HEK293 (cell line): ENCODE data around the gene LARP1.

Experiments
- GLIS2 ChIP-seq: fragments of 450-650 bp; formaldehyde crosslinking; IDR thresholded peaks from 2 replicates; pipeline ENCODE4 v1.5.1; 2016; ENCODE audit warnings: missing biosample characterization, missing genetic modification characterization
- KLF10 ChIP-seq: fragments of 450-650 bp; IDR thresholded peaks from 2 replicates; pipeline ENCODE4 v1.5.1; 2018; ENCODE audit warnings: missing biosample characterization, mild to moderate bottlenecking, missing genetic modification characterization
- KLF16 ChIP-seq: fragments of 450-650 bp; formaldehyde crosslinking; IDR thresholded peaks from 2 replicates; pipeline ENCODE4 v1.5.1; 2017; ENCODE audit warnings: missing biosample characterization, missing genetic modification characterization
- MEIS1 ChIP-seq: sonication (generic); formaldehyde crosslinking; IDR thresholded peaks from 2 replicates; pipeline ENCODE4 v1.8.1; 2022; ENCODE audit warnings: missing genetic modification reagents, mild to moderate bottlenecking, borderline replicate concordance
- MZF1 ChIP-seq: fragments of 450-650 bp; formaldehyde crosslinking; IDR thresholded peaks from 2 replicates; pipeline ENCODE4 v1.5.1; 2017; ENCODE audit warnings: missing biosample characterization, missing genetic modification characterization, borderline replicate concordance
- OSR2 ChIP-seq: fragments of 450-650 bp; formaldehyde crosslinking; IDR thresholded peaks from 2 replicates; pipeline ENCODE4 v1.5.1; 2016; ENCODE audit warnings: missing biosample characterization, missing genetic modification characterization
- SP7 ChIP-seq: fragments of 450-650 bp; formaldehyde crosslinking; IDR thresholded peaks from 2 replicates; pipeline ENCODE4 v1.5.1; 2016; ENCODE audit warnings: missing biosample characterization, missing genetic modification characterization
- ZBTB48 ChIP-seq: fragments of 450-650 bp; formaldehyde crosslinking; IDR thresholded peaks from 2 replicates; pipeline ENCODE4 v1.5.1; 2016; ENCODE audit warnings: missing biosample characterization, missing genetic modification characterization
- ZBTB7A ChIP-seq: fragments of 450-650 bp; formaldehyde crosslinking; IDR thresholded peaks from 2 replicates; pipeline ENCODE4 v1.5.1; 2016; ENCODE audit warnings: low read depth, missing biosample characterization, missing genetic modification characterization
- ZNF202 ChIP-seq: fragments of 450-650 bp; formaldehyde crosslinking; IDR thresholded peaks from 2 replicates; pipeline ENCODE4 v1.5.1; 2016; ENCODE audit warnings: missing biosample characterization, missing genetic modification characterization, borderline replicate concordance
- ZNF366 ChIP-seq: fragments of 450-650 bp; formaldehyde crosslinking; conservative IDR thresholded peaks from 2 replicates; pipeline ENCODE4 v1.5.1; 2016; ENCODE audit warnings: missing biosample characterization, missing genetic modification characterization
- ZNF391 ChIP-seq: fragments of 450-650 bp; formaldehyde crosslinking; IDR thresholded peaks from 2 replicates; pipeline ENCODE4 v1.5.1; 2016; ENCODE audit warnings: low read depth, missing biosample characterization, missing genetic modification characterization, borderline replicate concordance
- ZNF394 ChIP-seq: fragments of 450-650 bp; formaldehyde crosslinking; IDR thresholded peaks from 2 replicates; pipeline ENCODE4 v1.5.1; 2016; ENCODE audit warnings: missing biosample characterization, missing genetic modification characterization, mild to moderate bottlenecking, moderate library complexity, borderline replicate concordance
- ZNF837 ChIP-seq: fragments of 450-650 bp; formaldehyde crosslinking; IDR thresholded peaks from 2 replicates; pipeline ENCODE4 v1.5.1; 2016; ENCODE audit warnings: missing biosample characterization, missing genetic modification characterization
- TF ChIP-seq, protein P1 (sequence below): fragments of 450-650 bp; formaldehyde crosslinking; IDR thresholded peaks from 2 replicates; pipeline ENCODE4 v1.5.1; 2016; ENCODE audit warnings: missing biosample characterization, missing genetic modification characterization
- TF ChIP-seq, protein P2 (sequence below): fragments of 450-650 bp; formaldehyde crosslinking; IDR thresholded peaks from 2 replicates; pipeline ENCODE4 v1.5.1; 2017; ENCODE audit warnings: missing biosample characterization, missing genetic modification characterization
- TF ChIP-seq, protein P3 (sequence below): fragments of 450-650 bp; formaldehyde crosslinking; IDR thresholded peaks from 2 replicates; pipeline ENCODE4 v1.5.1; 2016; ENCODE audit warnings: missing biosample characterization, missing genetic modification characterization, borderline replicate concordance
- TF ChIP-seq, protein P4 (sequence below): fragments of 450-650 bp; formaldehyde crosslinking; IDR thresholded peaks from 2 replicates; pipeline ENCODE4 v1.5.1; 2016; ENCODE audit warnings: missing biosample characterization, missing genetic modification characterization
- TF ChIP-seq, protein P5 (sequence below): fragments of 450-650 bp; formaldehyde crosslinking; IDR thresholded peaks from 2 replicates; pipeline ENCODE4 v1.5.1; 2016; ENCODE audit warnings: missing biosample characterization, missing genetic modification characterization, low read depth

The LARP1 gene

DNA sequence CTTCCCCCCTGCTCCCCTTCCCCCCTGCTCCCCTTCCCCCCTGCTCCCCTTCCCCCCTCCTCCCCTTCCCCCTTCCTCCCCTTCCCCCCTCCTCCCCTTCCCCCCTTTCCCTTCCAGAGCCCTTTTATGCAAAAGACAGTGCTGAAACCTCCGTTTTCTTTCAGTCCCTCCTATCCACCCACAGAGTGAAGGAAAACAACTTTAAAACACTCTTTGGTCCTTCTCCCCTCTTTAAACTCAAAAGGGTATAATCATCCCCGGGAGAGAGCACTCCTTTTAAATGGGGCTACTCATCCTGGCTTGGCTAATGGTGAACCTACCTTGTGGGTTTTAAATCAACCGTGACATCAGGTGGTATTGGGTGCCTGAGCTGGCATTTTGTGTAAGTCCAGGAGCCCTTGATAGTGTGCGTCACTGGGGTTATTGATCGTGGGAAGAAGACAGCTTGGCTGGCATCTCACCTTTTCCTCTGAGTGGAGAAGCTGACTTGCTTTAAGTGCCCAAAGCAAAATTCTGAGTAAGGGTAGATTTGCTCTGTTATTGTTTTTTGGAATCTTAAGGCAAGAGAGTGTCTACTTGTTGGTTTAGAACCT lies 2.7 kb downstream of the LARP1 start (continued):
- TF ChIP-seq ZBTB7A (no peak), ZNF391 (no peak), GLIS2 (tag by site-specific recombination) (no peak), ZNF366 (tag by site-specific recombination) (0 out of 2 replicates have a peak, but pooled peaks have one; percentile 35), MZF1 (tag by site-specific recombination) (peak; percentile 15; the same call in 1 of the 2 replicates), MEIS1 (CRISPR knock-in tag) (no peak), ZBTB48 (tag by site-specific recombination) (0 out of 2 replicates have a peak, but pooled peaks have one; percentile 24), KLF10 (no peak), KLF16 (tag by site-specific recombination) (no peak), ZNF837 (tag by site-specific recombination) (no peak), SP7 (tag by site-specific recombination) (peak; percentile 89), OSR2 (peak; percentile 16; the same call in 1 of the 2 replicates), ZNF394 (peak; percentile 76; the same call in 1 of the 2 replicates), ZNF202 (tag by site-specific recombination) (no peak)
- TF ChIP-seq, protein P1, sequence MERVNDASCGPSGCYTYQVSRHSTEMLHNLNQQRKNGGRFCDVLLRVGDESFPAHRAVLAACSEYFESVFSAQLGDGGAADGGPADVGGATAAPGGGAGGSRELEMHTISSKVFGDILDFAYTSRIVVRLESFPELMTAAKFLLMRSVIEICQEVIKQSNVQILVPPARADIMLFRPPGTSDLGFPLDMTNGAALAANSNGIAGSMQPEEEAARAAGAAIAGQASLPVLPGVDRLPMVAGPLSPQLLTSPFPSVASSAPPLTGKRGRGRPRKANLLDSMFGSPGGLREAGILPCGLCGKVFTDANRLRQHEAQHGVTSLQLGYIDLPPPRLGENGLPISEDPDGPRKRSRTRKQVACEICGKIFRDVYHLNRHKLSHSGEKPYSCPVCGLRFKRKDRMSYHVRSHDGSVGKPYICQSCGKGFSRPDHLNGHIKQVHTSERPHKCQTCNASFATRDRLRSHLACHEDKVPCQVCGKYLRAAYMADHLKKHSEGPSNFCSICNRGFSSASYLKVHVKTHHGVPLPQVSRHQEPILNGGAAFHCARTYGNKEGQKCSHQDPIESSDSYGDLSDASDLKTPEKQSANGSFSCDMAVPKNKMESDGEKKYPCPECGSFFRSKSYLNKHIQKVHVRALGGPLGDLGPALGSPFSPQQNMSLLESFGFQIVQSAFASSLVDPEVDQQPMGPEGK (tag by site-specific recombination): 0 out of 2 replicates have a peak, but pooled peaks have one; percentile 17
- TF ChIP-seq, protein P2, sequence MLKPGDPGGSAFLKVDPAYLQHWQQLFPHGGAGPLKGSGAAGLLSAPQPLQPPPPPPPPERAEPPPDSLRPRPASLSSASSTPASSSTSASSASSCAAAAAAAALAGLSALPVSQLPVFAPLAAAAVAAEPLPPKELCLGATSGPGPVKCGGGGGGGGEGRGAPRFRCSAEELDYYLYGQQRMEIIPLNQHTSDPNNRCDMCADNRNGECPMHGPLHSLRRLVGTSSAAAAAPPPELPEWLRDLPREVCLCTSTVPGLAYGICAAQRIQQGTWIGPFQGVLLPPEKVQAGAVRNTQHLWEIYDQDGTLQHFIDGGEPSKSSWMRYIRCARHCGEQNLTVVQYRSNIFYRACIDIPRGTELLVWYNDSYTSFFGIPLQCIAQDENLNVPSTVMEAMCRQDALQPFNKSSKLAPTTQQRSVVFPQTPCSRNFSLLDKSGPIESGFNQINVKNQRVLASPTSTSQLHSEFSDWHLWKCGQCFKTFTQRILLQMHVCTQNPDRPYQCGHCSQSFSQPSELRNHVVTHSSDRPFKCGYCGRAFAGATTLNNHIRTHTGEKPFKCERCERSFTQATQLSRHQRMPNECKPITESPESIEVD (tag by site-specific recombination): no peak
- TF ChIP-seq, protein P3, sequence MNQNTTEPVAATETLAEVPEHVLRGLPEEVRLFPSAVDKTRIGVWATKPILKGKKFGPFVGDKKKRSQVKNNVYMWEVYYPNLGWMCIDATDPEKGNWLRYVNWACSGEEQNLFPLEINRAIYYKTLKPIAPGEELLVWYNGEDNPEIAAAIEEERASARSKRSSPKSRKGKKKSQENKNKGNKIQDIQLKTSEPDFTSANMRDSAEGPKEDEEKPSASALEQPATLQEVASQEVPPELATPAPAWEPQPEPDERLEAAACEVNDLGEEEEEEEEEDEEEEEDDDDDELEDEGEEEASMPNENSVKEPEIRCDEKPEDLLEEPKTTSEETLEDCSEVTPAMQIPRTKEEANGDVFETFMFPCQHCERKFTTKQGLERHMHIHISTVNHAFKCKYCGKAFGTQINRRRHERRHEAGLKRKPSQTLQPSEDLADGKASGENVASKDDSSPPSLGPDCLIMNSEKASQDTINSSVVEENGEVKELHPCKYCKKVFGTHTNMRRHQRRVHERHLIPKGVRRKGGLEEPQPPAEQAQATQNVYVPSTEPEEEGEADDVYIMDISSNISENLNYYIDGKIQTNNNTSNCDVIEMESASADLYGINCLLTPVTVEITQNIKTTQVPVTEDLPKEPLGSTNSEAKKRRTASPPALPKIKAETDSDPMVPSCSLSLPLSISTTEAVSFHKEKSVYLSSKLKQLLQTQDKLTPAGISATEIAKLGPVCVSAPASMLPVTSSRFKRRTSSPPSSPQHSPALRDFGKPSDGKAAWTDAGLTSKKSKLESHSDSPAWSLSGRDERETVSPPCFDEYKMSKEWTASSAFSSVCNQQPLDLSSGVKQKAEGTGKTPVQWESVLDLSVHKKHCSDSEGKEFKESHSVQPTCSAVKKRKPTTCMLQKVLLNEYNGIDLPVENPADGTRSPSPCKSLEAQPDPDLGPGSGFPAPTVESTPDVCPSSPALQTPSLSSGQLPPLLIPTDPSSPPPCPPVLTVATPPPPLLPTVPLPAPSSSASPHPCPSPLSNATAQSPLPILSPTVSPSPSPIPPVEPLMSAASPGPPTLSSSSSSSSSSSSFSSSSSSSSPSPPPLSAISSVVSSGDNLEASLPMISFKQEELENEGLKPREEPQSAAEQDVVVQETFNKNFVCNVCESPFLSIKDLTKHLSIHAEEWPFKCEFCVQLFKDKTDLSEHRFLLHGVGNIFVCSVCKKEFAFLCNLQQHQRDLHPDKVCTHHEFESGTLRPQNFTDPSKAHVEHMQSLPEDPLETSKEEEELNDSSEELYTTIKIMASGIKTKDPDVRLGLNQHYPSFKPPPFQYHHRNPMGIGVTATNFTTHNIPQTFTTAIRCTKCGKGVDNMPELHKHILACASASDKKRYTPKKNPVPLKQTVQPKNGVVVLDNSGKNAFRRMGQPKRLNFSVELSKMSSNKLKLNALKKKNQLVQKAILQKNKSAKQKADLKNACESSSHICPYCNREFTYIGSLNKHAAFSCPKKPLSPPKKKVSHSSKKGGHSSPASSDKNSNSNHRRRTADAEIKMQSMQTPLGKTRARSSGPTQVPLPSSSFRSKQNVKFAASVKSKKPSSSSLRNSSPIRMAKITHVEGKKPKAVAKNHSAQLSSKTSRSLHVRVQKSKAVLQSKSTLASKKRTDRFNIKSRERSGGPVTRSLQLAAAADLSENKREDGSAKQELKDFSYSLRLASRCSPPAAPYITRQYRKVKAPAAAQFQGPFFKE: no peak
- TF ChIP-seq, protein P4, sequence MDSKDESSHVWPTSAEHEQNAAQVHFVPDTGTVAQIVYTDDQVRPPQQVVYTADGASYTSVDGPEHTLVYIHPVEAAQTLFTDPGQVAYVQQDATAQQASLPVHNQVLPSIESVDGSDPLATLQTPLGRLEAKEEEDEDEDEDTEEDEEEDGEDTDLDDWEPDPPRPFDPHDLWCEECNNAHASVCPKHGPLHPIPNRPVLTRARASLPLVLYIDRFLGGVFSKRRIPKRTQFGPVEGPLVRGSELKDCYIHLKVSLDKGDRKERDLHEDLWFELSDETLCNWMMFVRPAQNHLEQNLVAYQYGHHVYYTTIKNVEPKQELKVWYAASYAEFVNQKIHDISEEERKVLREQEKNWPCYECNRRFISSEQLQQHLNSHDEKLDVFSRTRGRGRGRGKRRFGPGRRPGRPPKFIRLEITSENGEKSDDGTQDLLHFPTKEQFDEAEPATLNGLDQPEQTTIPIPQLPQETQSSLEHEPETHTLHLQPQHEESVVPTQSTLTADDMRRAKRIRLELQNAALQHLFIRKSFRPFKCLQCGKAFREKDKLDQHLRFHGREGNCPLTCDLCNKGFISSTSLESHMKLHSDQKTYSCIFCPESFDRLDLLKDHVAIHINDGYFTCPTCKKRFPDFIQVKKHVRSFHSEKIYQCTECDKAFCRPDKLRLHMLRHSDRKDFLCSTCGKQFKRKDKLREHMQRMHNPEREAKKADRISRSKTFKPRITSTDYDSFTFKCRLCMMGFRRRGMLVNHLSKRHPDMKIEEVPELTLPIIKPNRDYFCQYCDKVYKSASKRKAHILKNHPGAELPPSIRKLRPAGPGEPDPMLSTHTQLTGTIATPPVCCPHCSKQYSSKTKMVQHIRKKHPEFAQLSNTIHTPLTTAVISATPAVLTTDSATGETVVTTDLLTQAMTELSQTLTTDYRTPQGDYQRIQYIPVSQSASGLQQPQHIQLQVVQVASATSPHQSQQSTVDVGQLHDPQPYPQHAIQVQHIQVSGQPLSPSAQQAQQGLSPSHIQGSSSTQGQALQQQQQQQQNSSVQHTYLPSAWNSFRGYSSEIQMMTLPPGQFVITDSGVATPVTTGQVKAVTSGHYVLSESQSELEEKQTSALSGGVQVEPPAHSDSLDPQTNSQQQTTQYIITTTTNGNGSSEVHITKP (tag by site-specific recombination): no peak
- TF ChIP-seq, protein P5, sequence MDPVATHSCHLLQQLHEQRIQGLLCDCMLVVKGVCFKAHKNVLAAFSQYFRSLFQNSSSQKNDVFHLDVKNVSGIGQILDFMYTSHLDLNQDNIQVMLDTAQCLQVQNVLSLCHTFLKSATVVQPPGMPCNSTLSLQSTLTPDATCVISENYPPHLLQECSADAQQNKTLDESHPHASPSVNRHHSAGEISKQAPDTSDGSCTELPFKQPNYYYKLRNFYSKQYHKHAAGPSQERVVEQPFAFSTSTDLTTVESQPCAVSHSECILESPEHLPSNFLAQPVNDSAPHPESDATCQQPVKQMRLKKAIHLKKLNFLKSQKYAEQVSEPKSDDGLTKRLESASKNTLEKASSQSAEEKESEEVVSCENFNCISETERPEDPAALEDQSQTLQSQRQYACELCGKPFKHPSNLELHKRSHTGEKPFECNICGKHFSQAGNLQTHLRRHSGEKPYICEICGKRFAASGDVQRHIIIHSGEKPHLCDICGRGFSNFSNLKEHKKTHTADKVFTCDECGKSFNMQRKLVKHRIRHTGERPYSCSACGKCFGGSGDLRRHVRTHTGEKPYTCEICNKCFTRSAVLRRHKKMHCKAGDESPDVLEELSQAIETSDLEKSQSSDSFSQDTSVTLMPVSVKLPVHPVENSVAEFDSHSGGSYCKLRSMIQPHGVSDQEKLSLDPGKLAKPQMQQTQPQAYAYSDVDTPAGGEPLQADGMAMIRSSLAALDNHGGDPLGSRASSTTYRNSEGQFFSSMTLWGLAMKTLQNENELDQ (tag by site-specific recombination): no peak
